PC-9 (cell line): Measurements from ENCODE around the gene SRSF12.

ENCODE experiments used
- CTCF ChIP-seq: fragments of 200-600 bp; sonication (generic); conservative IDR thresholded peaks from 2 replicates; pipeline ENCODE4 v1.6.1; 2017; ENCODE audit warnings: mixed run types, antibody characterized with exemption, mild to moderate bottlenecking, moderate library complexity
- EZH2 ChIP-seq: fragments of 200-600 bp; sonication (generic); IDR thresholded peaks from 2 replicates; pipeline ENCODE4 v1.8.0; 2017; ENCODE audit warnings: antibody characterized with exemption, low read depth

- no peak for TF ChIP-seq CTCF
- TF ChIP-seq EZH2, result no peak
These were observed 14.2 kb upstream of the SRSF12 start for GRCh38 chr6:89132057-89132456.
